ENCODE measurements around the gene RLBP1. TPM values are rescaled to one million over a fixed set of nuclear protein-coding genes. Genes with fewer than 3 reads are reported as not detected.
"Not testable (repeated sequence)": the region's sequence is repeated elsewhere in the genome, so short reads cannot be mapped to it uniquely, and the experiment has no call there.

Gene RLBP1
- not detected in 2 replicates for total RNA-seq
- polyA plus RNA-seq, result not detected in 2 replicates

DNA sequence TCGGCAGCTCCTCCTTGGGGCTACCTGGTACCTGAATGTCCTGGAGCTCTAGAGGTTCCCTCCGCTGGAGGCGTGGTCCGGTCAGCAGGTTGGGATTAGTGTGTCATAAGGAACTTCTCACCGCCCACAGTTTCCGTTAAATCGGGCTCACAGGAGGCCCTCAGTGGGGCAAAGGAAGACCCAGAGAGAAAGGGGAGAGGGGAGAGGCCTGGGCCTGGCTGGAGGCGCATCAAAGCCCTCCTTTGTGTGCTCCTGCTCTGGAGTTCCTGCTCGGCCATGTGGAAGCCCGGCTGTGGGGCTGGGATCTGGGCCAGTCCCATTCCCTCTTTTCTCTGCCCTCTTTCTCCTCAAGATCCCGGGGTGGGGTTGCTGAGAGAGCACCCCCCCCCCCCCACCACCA lies at the start of gene RLBP1:
Gene RLBP1 (minus strand): TSS at position 37 of the 400 bp plus-strand sequence. CDS start 2,604 bp downstream, outside the sequence.
- 83% methylated on average over 11 of the region's 11 CpGs for WGBS (ENCODE audit: low lambda C conversion rate, missing lambda C conversion rate)

DNA sequence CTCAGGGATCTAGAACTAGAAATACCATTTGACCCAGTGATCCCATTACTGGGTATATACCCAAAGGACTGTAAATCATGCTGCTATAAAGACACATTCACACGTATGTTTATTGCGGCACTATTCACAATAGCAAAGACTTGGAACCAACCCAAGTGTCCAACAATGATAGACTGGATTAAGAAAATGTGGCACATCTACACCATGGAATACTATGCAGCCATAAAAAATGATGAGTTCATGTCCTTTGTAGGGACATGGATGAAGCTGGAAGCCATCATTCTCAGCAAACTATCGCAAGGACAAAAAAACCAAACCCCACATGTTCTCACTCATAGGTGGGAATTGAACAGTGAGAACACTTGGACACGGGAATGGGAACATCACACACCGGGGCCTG lies 28.8 kb upstream of the RLBP1 start:
- WGBS (ENCODE audit: low lambda C conversion rate, missing lambda C conversion rate), result 94% methylated on average over 5 of the region's 5 CpGs
- H3K4me1 ChIP-seq (ENCODE audit: insufficient read depth); H3K9me2 ChIP-seq (replicated peaks; ENCODE audit: insufficient read depth); H3K36me3 ChIP-seq (replicated peaks; ENCODE audit: insufficient read depth, low read depth); H3K4me2 ChIP-seq; H3K9me3 ChIP-seq (ENCODE audit: low read depth); H4K20me1 ChIP-seq (ENCODE audit: insufficient read depth, poor library complexity, severe bottlenecking); H3K27ac ChIP-seq; DNase-seq (ENCODE audit: low spot score); H3K27me3 ChIP-seq; H2AFZ ChIP-seq; H3K4me3 ChIP-seq: not testable (repeated sequence)
- peaks cover 13% of the 10 kb centered on the region for H3K79me2 ChIP-seq

More for the DNA sequence above, at the start of gene RLBP1:
- H4K20me1 ChIP-seq (ENCODE audit: insufficient read depth, poor library complexity, severe bottlenecking), result no peaks in the 10 kb centered on the region
- H3K36me3 ChIP-seq (replicated peaks; ENCODE audit: insufficient read depth, low read depth), result no peaks in the 10 kb centered on the region
- no peak within 1 kb of the TSS for H3K4me2 ChIP-seq
- TF ChIP-seq EZH2phosphoT487 (IDR thresholded peaks at IDR 0.05; ENCODE audit: low read depth, severe bottlenecking, unreplicated experiment) (no peak), EZH2 (IDR thresholded peaks at IDR 0.05; ENCODE audit: borderline replicate concordance) (no peak)
- TF ChIP-seq, protein P1, sequence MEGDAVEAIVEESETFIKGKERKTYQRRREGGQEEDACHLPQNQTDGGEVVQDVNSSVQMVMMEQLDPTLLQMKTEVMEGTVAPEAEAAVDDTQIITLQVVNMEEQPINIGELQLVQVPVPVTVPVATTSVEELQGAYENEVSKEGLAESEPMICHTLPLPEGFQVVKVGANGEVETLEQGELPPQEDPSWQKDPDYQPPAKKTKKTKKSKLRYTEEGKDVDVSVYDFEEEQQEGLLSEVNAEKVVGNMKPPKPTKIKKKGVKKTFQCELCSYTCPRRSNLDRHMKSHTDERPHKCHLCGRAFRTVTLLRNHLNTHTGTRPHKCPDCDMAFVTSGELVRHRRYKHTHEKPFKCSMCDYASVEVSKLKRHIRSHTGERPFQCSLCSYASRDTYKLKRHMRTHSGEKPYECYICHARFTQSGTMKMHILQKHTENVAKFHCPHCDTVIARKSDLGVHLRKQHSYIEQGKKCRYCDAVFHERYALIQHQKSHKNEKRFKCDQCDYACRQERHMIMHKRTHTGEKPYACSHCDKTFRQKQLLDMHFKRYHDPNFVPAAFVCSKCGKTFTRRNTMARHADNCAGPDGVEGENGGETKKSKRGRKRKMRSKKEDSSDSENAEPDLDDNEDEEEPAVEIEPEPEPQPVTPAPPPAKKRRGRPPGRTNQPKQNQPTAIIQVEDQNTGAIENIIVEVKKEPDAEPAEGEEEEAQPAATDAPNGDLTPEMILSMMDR (IDR thresholded peaks at IDR 0.05; ENCODE audit: poor library complexity), result no peak
- DNase-seq (ENCODE audit: low spot score), result no peak
- H3K4me1 ChIP-seq (ENCODE audit: insufficient read depth), result no peaks in the 10 kb centered on the region
- H3K4me3 ChIP-seq, result no peak within 1 kb of the TSS
- H3K27ac ChIP-seq, result no peak within 1 kb of the TSS
- H3K9me3 ChIP-seq (ENCODE audit: low read depth), result no peaks in the 10 kb centered on the region
- no peaks in the 10 kb centered on the region for H3K27me3 ChIP-seq
- no peak within 1 kb of the TSS for H2AFZ ChIP-seq
- no peaks in the 10 kb centered on the region for H3K9me2 ChIP-seq (replicated peaks; ENCODE audit: insufficient read depth)
- H3K79me2 ChIP-seq, result no peaks in the 10 kb centered on the region

DNA sequence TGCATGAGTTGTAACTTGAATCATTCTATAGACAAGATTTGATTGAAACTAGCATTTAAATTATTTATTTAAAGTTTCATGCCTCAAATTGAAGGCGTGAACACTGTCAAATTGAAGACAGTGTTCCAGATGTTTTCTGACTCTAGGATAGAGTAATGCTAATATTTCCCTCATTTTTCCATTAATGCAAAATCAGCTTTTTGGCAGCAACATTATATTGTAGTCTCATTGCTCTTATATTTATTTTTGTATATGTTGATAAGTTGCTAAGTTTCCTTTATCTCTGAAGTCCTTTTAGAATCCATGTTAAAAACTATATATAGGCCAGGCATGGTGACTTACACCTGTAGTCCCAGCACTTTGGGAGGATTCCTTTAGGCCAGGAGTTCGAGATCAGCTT lies 27.2 kb upstream of the RLBP1 start:
- 99% methylated on average over 2 of the region's 2 CpGs for WGBS (ENCODE audit: low lambda C conversion rate, missing lambda C conversion rate)
- DNase-seq (ENCODE audit: low spot score), result no peak
- no peaks in the 10 kb centered on the region for H3K27me3 ChIP-seq
- peaks cover 4% of the 10 kb centered on the region for H3K4me1 ChIP-seq (ENCODE audit: insufficient read depth)
- H2AFZ ChIP-seq, result no peak overlapping the region
- peaks cover 13% of the 10 kb centered on the region for H3K79me2 ChIP-seq
- no peaks in the 10 kb centered on the region for H4K20me1 ChIP-seq (ENCODE audit: insufficient read depth, poor library complexity, severe bottlenecking)
- no peaks in the 10 kb centered on the region for H3K9me3 ChIP-seq (ENCODE audit: low read depth)
- H3K9me2 ChIP-seq (replicated peaks; ENCODE audit: insufficient read depth), result no peaks in the 10 kb centered on the region
- no peak overlapping the region for H3K4me3 ChIP-seq
- H3K4me2 ChIP-seq, result no peak overlapping the region
- H3K36me3 ChIP-seq (replicated peaks; ENCODE audit: insufficient read depth, low read depth), result no peaks in the 10 kb centered on the region
- TF ChIP-seq EZH2 (IDR thresholded peaks at IDR 0.05; ENCODE audit: borderline replicate concordance) (no peak), EZH2phosphoT487 (IDR thresholded peaks at IDR 0.05; ENCODE audit: low read depth, severe bottlenecking, unreplicated experiment) (no peak)
- TF ChIP-seq, protein P1 (IDR thresholded peaks at IDR 0.05; ENCODE audit: poor library complexity), result no peak
- no peak overlapping the region for H3K27ac ChIP-seq

DNA sequence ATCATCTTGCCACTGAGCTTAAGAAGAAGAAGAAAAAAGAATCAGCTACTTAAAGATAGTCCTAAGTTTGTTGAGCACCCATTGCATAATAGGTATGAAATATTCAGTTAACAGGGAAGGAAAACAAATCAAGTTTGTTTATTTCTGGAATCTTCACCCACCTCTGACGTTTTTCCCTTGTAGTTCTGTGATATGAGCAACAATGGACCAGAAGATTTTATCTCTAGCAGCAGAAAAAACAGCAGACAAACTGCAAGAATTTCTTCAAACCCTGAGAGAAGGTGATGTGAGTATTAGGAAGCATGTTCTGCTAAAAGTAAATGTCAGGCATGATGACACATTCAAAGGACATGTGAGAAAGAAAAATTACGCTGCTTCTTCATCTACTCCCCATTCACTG lies 26.1 kb upstream of the RLBP1 start:
- Histone ChIP-seq H4K20me1 (ENCODE audit: insufficient read depth, poor library complexity, severe bottlenecking) (no peaks in the 10 kb centered on the region), H3K4me1 (ENCODE audit: insufficient read depth) (peaks cover 4% of the 10 kb centered on the region), H2AFZ (no peak overlapping the region), H3K27ac (no peak overlapping the region), H3K4me2 (no peak overlapping the region), H3K79me2 (peaks cover 13% of the 10 kb centered on the region), H3K27me3 (no peaks in the 10 kb centered on the region), H3K9me2 (replicated peaks; ENCODE audit: insufficient read depth) (no peaks in the 10 kb centered on the region), H3K4me3 (no peak overlapping the region), H3K36me3 (replicated peaks; ENCODE audit: insufficient read depth, low read depth) (no peaks in the 10 kb centered on the region), H3K9me3 (ENCODE audit: low read depth) (no peaks in the 10 kb centered on the region)
- no peak for DNase-seq (ENCODE audit: low spot score)
- 64% methylated on average over 2 of the region's 2 CpGs for WGBS (ENCODE audit: low lambda C conversion rate, missing lambda C conversion rate)
- TF ChIP-seq EZH2phosphoT487 (IDR thresholded peaks at IDR 0.05; ENCODE audit: low read depth, severe bottlenecking, unreplicated experiment) (no peak), EZH2 (IDR thresholded peaks at IDR 0.05; ENCODE audit: borderline replicate concordance) (no peak)
- TF ChIP-seq, protein P1 (IDR thresholded peaks at IDR 0.05; ENCODE audit: poor library complexity), result no peak
